HepG2 (cell line): Measurements from ENCODE around the gene SIK2.

Source experiments
- ARHGAP35 ChIP-seq: sonication (generic); formaldehyde crosslinking; IDR thresholded peaks from 2 replicates; pipeline ENCODE4 v1.9.0; 2022; ENCODE audit warnings: mild to moderate bottlenecking, inconsistent platforms, moderate library complexity, missing genetic modification reagents, borderline replicate concordance
- CBX5 ChIP-seq: sonication (generic); formaldehyde crosslinking; IDR thresholded peaks from 2 replicates; pipeline ENCODE4 v1.4.0; 2020; ENCODE audit warnings: missing genetic modification reagents, borderline replicate concordance
- EZH2 ChIP-seq: conservative IDR thresholded peaks from 2 replicates; pipeline ENCODE4 v1.6.1; 2012; ENCODE audit warnings: mild to moderate bottlenecking, low read depth, low read length, moderate library complexity
- FOSL1 ChIP-seq: sonication (generic); formaldehyde crosslinking; IDR thresholded peaks from 2 replicates; pipeline ENCODE4 v1.9.0; 2021; ENCODE audit warnings: missing genetic modification reagents, borderline replicate concordance
- MXD1 ChIP-seq: sonication (generic); formaldehyde crosslinking; IDR thresholded peaks from 2 replicates; pipeline ENCODE4 v1.4.0; 2020; ENCODE audit warnings: mild to moderate bottlenecking, missing genetic modification reagents
- NBN ChIP-seq: fragments of 450-650 bp; conservative IDR thresholded peaks from 2 replicates; pipeline ENCODE4 v1.6.1; 2017
- SOX6 ChIP-seq, 2 experiments: fragments of 450-650 bp in 1 of 2; sonication (generic) in 1 of 2; formaldehyde crosslinking in 1 of 2; IDR thresholded peaks; 2 replicates each; pipeline versions ENCODE4 v1.4.0 to v1.6.1; 2017 to 2020; ENCODE audit warnings: antibody characterized with exemption in 1 of 2, mild to moderate bottlenecking in 1 of 2, missing genetic modification reagents in 1 of 2
- WIZ ChIP-seq: sonication (generic); formaldehyde crosslinking; IDR thresholded peaks from 2 replicates; pipeline ENCODE4 v1.5.1; 2020; ENCODE audit warnings: mild to moderate bottlenecking, missing genetic modification reagents
- ZNF24 ChIP-seq: fragments of 450-650 bp; IDR thresholded peaks from 2 replicates; pipeline ENCODE4 v1.6.1; 2017; ENCODE audit warnings: antibody characterized with exemption, mild to moderate bottlenecking

GRCh38 chr11:111729071-111729830 lies 127.0 kb downstream of the SIK2 start:
- no peak for TF ChIP-seq ZNF24
- no peak for TF ChIP-seq MXD1 (CRISPR knock-in tag)
- no peak for TF ChIP-seq EZH2
- no peak for TF ChIP-seq ARHGAP35 (CRISPR knock-in tag)
- TF ChIP-seq FOSL1, result no peak
- TF ChIP-seq CBX5, result no peak
- no peak for TF ChIP-seq WIZ
- TF ChIP-seq SOX6 (IDR thresholded peaks at IDR 0.05), result no peak
- no peak for TF ChIP-seq SOX6 (CRISPR knock-in tag; IDR thresholded peaks at IDR 0.05)
- TF ChIP-seq NBN, result no peak
